Breast epithelium (tissue), 4 donors: ENCODE results near the gene SYT12. TPM values are rescaled to one million over a fixed set of nuclear protein-coding genes. Genes with fewer than 3 reads are reported as not detected.
"Not testable (repeated sequence)": the region's sequence is repeated elsewhere in the genome, so short reads cannot be mapped to it uniquely, and the experiment has no call there.

Source experiments
- DNase-seq, 2 donors: peaks; one replicate each; pipeline ENCODE4 v3.0.0-alpha.2; 2019; ENCODE audit warnings: low spot score in 2 of 2
- H3K27ac ChIP-seq, 2 donors: fragments of 200-600 bp; sonication (generic) in 1 of 2; one replicate each; pipeline ENCODE4 v1.5.1; 2016 to 2019; ENCODE audit warnings: mild to moderate bottlenecking in 1 of 2
- H3K27me3 ChIP-seq, 2 donors: fragments of 200-600 bp; sonication (generic) in 1 of 2; one replicate each; pipeline versions ENCODE4 v1.5.1 to v1.6.0; 2017 to 2019; ENCODE audit warnings: control low read depth in 1 of 2, mild to moderate bottlenecking in 1 of 2
- H3K36me3 ChIP-seq: fragments of 200-600 bp; one replicate; pipeline ENCODE4 v1.5.1; 2019
- H3K4me1 ChIP-seq, 2 donors: fragments of 200-600 bp; sonication (generic); one replicate each; pipeline ENCODE4 v1.5.1; 2016 to 2019; ENCODE audit warnings: control low read depth in 1 of 2
- H3K4me3 ChIP-seq, 3 donors: fragments of 200-600 bp; sonication (generic); 1 replicate in 2 of 3; 2 replicates in 1 of 3; pipeline ENCODE4 v1.5.1; 2016 to 2019; ENCODE audit warnings: mild to moderate bottlenecking in 3 of 3, moderate library complexity in 2 of 3
- H3K9me3 ChIP-seq, 2 donors: fragments of 200-600 bp; sonication (generic) in 1 of 2; one replicate each; pipeline ENCODE4 v1.5.1; 2016 to 2019; ENCODE audit warnings: control low read depth in 1 of 2
- CTCF ChIP-seq, 3 donors: fragments of 450-650 bp; IDR thresholded peaks; one replicate each; pipeline ENCODE4 v1.5.1; 2016 to 2017; ENCODE audit warnings: antibody characterized with exemption in 3 of 3, mild to moderate bottlenecking in 3 of 3, moderate library complexity in 3 of 3
- POLR2A ChIP-seq: fragments of 450-650 bp; IDR thresholded peaks from one replicate; pipeline ENCODE4 v1.6.1; 2016; ENCODE audit warnings: antibody characterized with exemption, mild to moderate bottlenecking, moderate library complexity
- POLR2AphosphoS5 ChIP-seq, 3 donors: sonication (generic); formaldehyde crosslinking; IDR thresholded peaks; one replicate each; pipeline ENCODE4 v1.6.1; 2017; ENCODE audit warnings: antibody characterized with exemption in 3 of 3
- intact Hi-C: fragments of 100-400 bp; cut with DNase I; formaldehyde crosslinking; loops from one replicate; pipeline ENCODE4 v1.15.1; 2023; ENCODE audit warnings: low total_unique reads
- total RNA-seq, 3 donors: library from RNA; depleted of rRNA; stranded (reverse); fragments of >200 nt; gene quantifications; one replicate each; pipeline ENCODE4 v1.1.0, GENCODE V29; 2016

The SYT12 gene
- total RNA-seq, 3 donors from 2014 or later: 0.16 to 30.3 (median 10.2) TPM

GRCh38 chr11:67002297-67002913 lies 20.5 kb upstream of the SYT12 start:
- intact Hi-C loops: no loop called here
- Histone ChIP-seq H3K36me3 (no peaks in the 10 kb centered on the region), H3K9me3 (no peaks in the 10 kb centered on the region), H3K4me1 (no peaks in the 10 kb centered on the region), H3K27me3 (no peaks in the 10 kb centered on the region), H3K27ac (no peak overlapping the region), H3K4me3 (no peak overlapping the region)
- TF ChIP-seq POLR2AphosphoS5 (IDR thresholded peaks at IDR 0.05): no peak
- TF ChIP-seq POLR2A: no peak
- TF ChIP-seq CTCF (IDR thresholded peaks at IDR 0.05): no peak
- DNase-seq: no peak

- TF ChIP-seq POLR2AphosphoS5 (IDR thresholded peaks at IDR 0.05): no peak
- no peak for TF ChIP-seq POLR2A
- no peak for TF ChIP-seq CTCF (IDR thresholded peaks at IDR 0.05)
- Histone ChIP-seq H3K4me1 (no peaks in the 10 kb centered on the region), H3K27me3 (no peaks in the 10 kb centered on the region), H3K27ac (peak overlapping the region in 1 of 2 donors; percentile 6), H3K4me3 (no peak overlapping the region), H3K9me3 (no peaks in the 10 kb centered on the region), H3K36me3 (no peaks in the 10 kb centered on the region)
- intact Hi-C loops: no loop called here
- DNase-seq: no peak
These were observed 20.0 kb upstream of the SYT12 start for GRCh38 chr11:67002921-67003411.

GRCh38 chr11:67005200-67005599 lies 17.7 kb upstream of the SYT12 start:
- H3K27ac ChIP-seq: peak overlapping the region in 1 of 2 donors; percentile 38
- intact Hi-C loops, H3K9me3 ChIP-seq, H3K4me3 ChIP-seq, H3K36me3 ChIP-seq, H3K4me1 ChIP-seq, DNase-seq, H3K27me3 ChIP-seq: not testable (repeated sequence)

GRCh38 chr11:67006029-67006884 lies 16.7 kb upstream of the SYT12 start:
- H3K4me1 ChIP-seq: no peaks in the 10 kb centered on the region
- intact Hi-C loops: no loop called here
- no peaks in the 10 kb centered on the region for H3K27me3 ChIP-seq
- no peak for DNase-seq
- H3K4me3 ChIP-seq: peak overlapping the region in 1 of 3 donors; percentile 31
- no peaks in the 10 kb centered on the region for H3K9me3 ChIP-seq
- no peaks in the 10 kb centered on the region for H3K36me3 ChIP-seq
- peak overlapping the region in 1 of 2 donors; percentile 58 for H3K27ac ChIP-seq
- TF ChIP-seq POLR2AphosphoS5 (IDR thresholded peaks at IDR 0.05) (no peak), CTCF (IDR thresholded peaks at IDR 0.05) (no peak), POLR2A (no peak)

- H3K4me1 ChIP-seq: no peaks in the 10 kb centered on the region
- no peaks in the 10 kb centered on the region for H3K27me3 ChIP-seq
- no peak overlapping the region for H3K4me3 ChIP-seq
- H3K9me3 ChIP-seq: no peaks in the 10 kb centered on the region
- TF ChIP-seq CTCF (IDR thresholded peaks at IDR 0.05): no peak
- TF ChIP-seq POLR2AphosphoS5 (IDR thresholded peaks at IDR 0.05): no peak
- TF ChIP-seq POLR2A: no peak
- H3K27ac ChIP-seq: no peak overlapping the region
- intact Hi-C loops: no loop called here
- no peak for DNase-seq
- no peaks in the 10 kb centered on the region for H3K36me3 ChIP-seq
These were observed 15.8 kb upstream of the SYT12 start for GRCh38 chr11:67007126-67007525.
